ENCODE results near the gene NCAM1.

DNA sequence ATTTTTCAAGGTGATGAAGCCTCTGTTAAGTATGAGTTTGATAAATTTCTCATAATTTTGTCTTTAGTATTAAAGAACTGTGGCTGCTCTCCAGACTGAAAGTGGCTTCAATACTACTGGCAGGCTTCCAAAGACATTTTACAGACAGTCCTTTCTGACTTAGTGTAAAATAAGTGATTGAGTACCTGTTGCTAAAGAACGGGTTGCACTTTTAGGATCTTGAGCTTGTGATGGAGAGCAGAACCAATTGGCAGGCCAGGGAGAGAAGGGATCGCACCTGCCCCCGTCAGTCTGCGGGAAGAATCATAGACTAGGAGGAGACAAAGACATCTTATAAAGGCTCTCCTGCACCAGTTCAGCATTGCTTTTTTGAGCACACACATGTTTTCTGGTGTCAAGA is 4.4 kb downstream of the NCAM1 start:
- TF ChIP-seq CTCF (IDR thresholded peaks at IDR 0.05) (no peak), EP300 (IDR thresholded peaks at IDR 0.05) (no peak), POLR2A (IDR thresholded peaks at IDR 0.05) (no peak), POLR2AphosphoS5 (IDR thresholded peaks at IDR 0.05) (no peak)

Data from sigmoid colon (tissue), 4 donors.